ENCODE measurements around the gene XRN2. TPM values are rescaled to one million over a fixed set of nuclear protein-coding genes. Genes with fewer than 3 reads are reported as not detected.

The XRN2 gene
- polyA plus RNA-seq, 3 donors = 53.1 to 111 (median 101) TPM

DNA sequence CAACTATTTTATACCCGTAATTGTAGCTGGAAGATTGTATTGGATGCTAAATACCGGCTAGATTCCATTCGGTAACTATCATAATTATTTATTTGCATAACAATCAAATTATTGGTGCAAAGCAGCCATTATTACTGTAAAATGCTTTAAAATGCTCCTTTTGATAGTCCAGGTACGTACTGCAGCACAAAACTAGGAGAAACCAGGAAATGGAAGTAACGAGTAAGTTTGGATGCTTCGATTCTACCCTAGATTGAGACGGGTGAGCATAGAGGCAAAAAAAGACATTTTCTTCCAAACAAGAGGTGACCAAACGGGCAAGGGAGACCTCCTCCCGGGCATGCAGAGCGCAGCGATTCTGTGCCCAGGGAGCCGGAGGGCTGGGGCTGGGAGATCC, 469 bp upstream of the XRN2 start:
- H3K27me3 ChIP-seq (ENCODE audit: control insufficient read depth in 2 of 2, insufficient read depth in 2 of 2, low read length in 2 of 2) = no peaks in the 10 kb centered on the region
- WGBS (ENCODE audit: insufficient coverage) = 0% methylated on average over 7 of the region's 12 CpGs
- Mint-ChIP-seq H3K27me3 (ENCODE audit: low read depth in 3 of 3) (peaks cover 4 to 7% (median 6%) of the 10 kb centered on the region in 3 donors), H3K9me3 (no peaks in the 10 kb centered on the region), H3K4me3 (peak overlapping the region; percentile 94 to 98), H3K36me3 (peaks cover 4 to 5% of the 10 kb centered on the region in 2 donors), H3K27ac (peak overlapping the region; percentile 87 to 99 (median 94)), H3K4me1 (peaks cover 22% of the 10 kb centered on the region)
- H3K27ac ChIP-seq (ENCODE audit: low read depth in 1 of 2, low read length in 2 of 2) = peak overlapping the region; percentile 94 to 97
- H3K79me2 ChIP-seq (ENCODE audit: insufficient read depth, low read length) = peaks cover 24% of the 10 kb centered on the region
- DNase-seq = peak in 1 of 3 donors; percentile 11
- intact Hi-C loops (cut with micrococcal nuclease) = loop anchor here in 1 of 2 donors (10.0 kb wide), 1 partner anchor 588 kb away; the partner anchor contains the start of gene RALGAPA2
- peak overlapping the region; percentile 60 to 90 (median 90) for H3K4me3 ChIP-seq (replicated peaks in 1 of 3; ENCODE audit: low read depth in 2 of 3, low read length in 3 of 3)
- H3K4me2 ChIP-seq (replicated peaks; ENCODE audit: extremely low read depth, low read length, poor library complexity, severe bottlenecking) = peak overlapping the region; percentile 90
- peaks cover 19 to 24% of the 10 kb centered on the region in 2 donors for H3K4me1 ChIP-seq (ENCODE audit: control insufficient read depth in 1 of 2, insufficient read depth in 2 of 2, low read length in 2 of 2)
- no peaks in the 10 kb centered on the region for H3K36me3 ChIP-seq (replicated peaks in 1 of 2; ENCODE audit: control insufficient read depth in 1 of 2, insufficient read depth in 2 of 2, low read length in 2 of 2)
- TF ChIP-seq, protein P1, sequence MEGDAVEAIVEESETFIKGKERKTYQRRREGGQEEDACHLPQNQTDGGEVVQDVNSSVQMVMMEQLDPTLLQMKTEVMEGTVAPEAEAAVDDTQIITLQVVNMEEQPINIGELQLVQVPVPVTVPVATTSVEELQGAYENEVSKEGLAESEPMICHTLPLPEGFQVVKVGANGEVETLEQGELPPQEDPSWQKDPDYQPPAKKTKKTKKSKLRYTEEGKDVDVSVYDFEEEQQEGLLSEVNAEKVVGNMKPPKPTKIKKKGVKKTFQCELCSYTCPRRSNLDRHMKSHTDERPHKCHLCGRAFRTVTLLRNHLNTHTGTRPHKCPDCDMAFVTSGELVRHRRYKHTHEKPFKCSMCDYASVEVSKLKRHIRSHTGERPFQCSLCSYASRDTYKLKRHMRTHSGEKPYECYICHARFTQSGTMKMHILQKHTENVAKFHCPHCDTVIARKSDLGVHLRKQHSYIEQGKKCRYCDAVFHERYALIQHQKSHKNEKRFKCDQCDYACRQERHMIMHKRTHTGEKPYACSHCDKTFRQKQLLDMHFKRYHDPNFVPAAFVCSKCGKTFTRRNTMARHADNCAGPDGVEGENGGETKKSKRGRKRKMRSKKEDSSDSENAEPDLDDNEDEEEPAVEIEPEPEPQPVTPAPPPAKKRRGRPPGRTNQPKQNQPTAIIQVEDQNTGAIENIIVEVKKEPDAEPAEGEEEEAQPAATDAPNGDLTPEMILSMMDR (IDR thresholded peaks at IDR 0.05) = no peak
- peak overlapping the region; percentile 96 for H2AFZ ChIP-seq (ENCODE audit: insufficient read depth, low read depth, low read length, poor library complexity, severe bottlenecking)
- H4K20me1 ChIP-seq (ENCODE audit: insufficient read depth, low read length) = peaks cover 20% of the 10 kb centered on the region
- peak overlapping the region; percentile 93 for H3K9ac ChIP-seq (ENCODE audit: insufficient read depth, low read length, poor library complexity, severe bottlenecking)
- H3K9me3 ChIP-seq (replicated peaks in 1 of 2; ENCODE audit: control insufficient read depth in 1 of 2, insufficient read depth in 1 of 2, low read length in 2 of 2) = no peaks in the 10 kb centered on the region

DNA sequence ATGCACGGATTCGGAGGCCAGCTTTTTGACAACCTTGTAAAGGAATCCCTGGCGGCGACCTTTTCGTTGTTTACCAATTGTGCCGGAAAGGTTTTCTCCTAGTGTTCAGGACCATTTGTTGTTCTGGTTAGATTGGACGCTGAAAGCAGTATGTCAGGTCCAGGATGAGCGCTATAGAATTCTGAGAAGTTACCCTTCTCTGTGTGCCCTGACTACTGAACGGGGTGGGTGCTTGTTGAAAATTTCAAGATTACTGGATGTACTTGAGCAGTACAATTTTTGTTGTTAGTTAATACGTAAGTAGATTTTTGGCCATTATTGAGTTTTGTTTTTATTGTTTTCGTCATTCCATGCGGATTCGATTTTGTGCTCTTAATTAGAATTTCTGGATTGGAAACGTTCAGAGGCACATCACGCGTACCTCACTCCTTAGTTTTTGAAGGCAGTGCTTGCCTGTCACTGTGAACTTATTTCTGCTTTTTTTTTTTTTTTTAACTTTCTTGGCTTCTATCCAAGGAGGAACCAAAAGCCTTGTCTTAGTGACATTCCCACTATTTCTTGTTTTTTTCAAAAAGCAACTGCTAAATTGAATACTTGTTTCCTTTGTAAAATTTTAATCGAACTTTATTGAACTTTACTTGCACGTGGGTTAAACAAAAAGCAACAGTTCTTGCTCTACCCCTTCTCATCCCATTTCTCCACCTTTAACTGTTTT, 898 bp downstream of the XRN2 start:
- Mint-ChIP-seq H3K4me3 (peak overlapping the region; percentile 94 to 98), H3K27ac (peak overlapping the region; percentile 94 to 99 (median 99)), H3K9me3 (peaks cover 0 to 5% (median 0%) of the 10 kb centered on the region in 7 donors), H3K27me3 (ENCODE audit: low read depth in 3 of 3) (peaks cover 2 to 4% (median 3%) of the 10 kb centered on the region in 3 donors), H3K36me3 (peaks cover 15 to 16% of the 10 kb centered on the region in 2 donors), H3K4me1 (peaks cover 33% of the 10 kb centered on the region)
- 0% methylated on average over 12 of the region's 18 CpGs for WGBS (ENCODE audit: insufficient coverage)
- peak; percentile 62 to 80 (median 72) for DNase-seq
- Histone ChIP-seq H2AFZ (ENCODE audit: insufficient read depth, low read depth, low read length, poor library complexity, severe bottlenecking) (peak overlapping the region; percentile 96), H3K9ac (ENCODE audit: insufficient read depth, low read length, poor library complexity, severe bottlenecking) (peak overlapping the region; percentile 93), H3K9me3 (replicated peaks in 1 of 2; ENCODE audit: control insufficient read depth in 1 of 2, insufficient read depth in 1 of 2, low read length in 2 of 2) (no peaks in the 10 kb centered on the region), H3K79me2 (ENCODE audit: insufficient read depth, low read length) (peaks cover 37% of the 10 kb centered on the region), H3K4me1 (ENCODE audit: control insufficient read depth in 1 of 2, insufficient read depth in 2 of 2, low read length in 2 of 2) (peaks cover 19 to 35% of the 10 kb centered on the region in 2 donors), H4K20me1 (ENCODE audit: insufficient read depth, low read length) (peaks cover 31% of the 10 kb centered on the region), H3K27ac (ENCODE audit: low read depth in 1 of 2, low read length in 2 of 2) (peak overlapping the region; percentile 94 to 97), H3K27me3 (ENCODE audit: control insufficient read depth in 2 of 2, insufficient read depth in 2 of 2, low read length in 2 of 2) (no peaks in the 10 kb centered on the region), H3K4me3 (replicated peaks in 1 of 3; ENCODE audit: low read depth in 2 of 3, low read length in 3 of 3) (peak overlapping the region; percentile 60 to 90 (median 90)), H3K4me2 (replicated peaks; ENCODE audit: extremely low read depth, low read length, poor library complexity, severe bottlenecking) (peak overlapping the region; percentile 90), H3K36me3 (replicated peaks in 1 of 2; ENCODE audit: control insufficient read depth in 1 of 2, insufficient read depth in 2 of 2, low read length in 2 of 2) (peaks cover 4 to 8% of the 10 kb centered on the region in 2 donors)
- TF ChIP-seq, protein P1 (IDR thresholded peaks at IDR 0.05) = no peak
- intact Hi-C loops (cut with micrococcal nuclease) = loop anchor here in 1 of 2 donors (10.0 kb wide), 1 partner anchor 589 kb away; the partner anchor contains the start of gene RALGAPA2

Measured in CD14-positive monocyte (primary cell).